ENCODE data around the gene TIMM21.

The TIMM21 gene

DNA sequence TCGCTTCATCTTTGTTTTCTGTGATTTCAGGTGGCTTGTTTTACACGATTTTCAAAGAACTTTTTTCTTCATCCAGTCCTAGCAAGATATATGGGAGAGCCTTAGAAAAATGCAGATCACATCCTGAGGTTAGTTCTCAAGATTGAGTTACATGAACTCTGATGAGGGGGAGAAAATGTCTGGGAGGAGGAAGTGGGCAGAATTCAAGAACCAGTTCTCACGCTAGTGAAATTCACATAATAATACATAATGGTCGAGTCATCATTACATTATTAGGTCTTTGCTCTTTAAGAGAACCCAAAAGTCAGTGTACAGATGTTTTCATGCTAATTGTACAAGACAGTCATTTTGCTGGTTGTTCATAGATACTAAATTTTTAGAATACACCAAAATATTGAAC lies 7.0 kb downstream of the TIMM21 start:
- no peak for TF ChIP-seq POLR2A (IDR thresholded peaks at IDR 0.05; ENCODE audit: low read depth, low read length)
- no peak for FAIRE-seq
- no peak for DNase-seq (ENCODE audit: insufficient read length, low spot score)

DNA sequence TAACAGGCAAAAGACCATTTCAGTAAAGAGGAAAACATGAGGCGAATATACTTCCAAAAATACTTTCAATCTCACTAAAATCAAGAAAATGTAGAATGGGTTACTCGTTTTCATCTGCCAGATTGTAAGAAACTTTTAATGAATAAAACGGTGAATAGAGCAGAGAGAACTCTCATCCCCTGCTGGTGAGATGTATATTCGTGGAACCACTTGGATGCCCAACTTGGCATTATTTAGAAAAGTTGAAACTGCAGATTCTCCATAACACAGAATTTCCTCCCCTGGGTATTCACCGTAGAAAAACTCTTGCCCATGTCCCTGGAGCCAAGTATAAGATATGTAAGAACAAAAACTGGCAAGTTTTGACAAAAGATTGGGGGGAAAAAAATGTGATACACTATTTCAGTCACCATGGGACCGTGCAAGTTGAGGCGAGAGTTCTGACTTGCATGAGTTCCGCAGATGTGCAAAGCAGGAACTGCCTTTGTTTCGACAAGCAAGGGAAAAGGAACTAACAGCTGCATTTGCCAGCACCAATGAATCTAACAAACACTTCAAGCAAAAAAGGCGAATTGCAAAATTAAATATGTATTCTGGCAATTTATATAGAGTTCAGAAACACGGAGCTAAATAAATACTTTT lies 14.8 kb downstream of the TIMM21 start:
- no peak for DNase-seq (ENCODE audit: insufficient read length, low spot score)
- no peak for FAIRE-seq
- no peak for TF ChIP-seq POLR2A (IDR thresholded peaks at IDR 0.05; ENCODE audit: low read depth, low read length)

DNA sequence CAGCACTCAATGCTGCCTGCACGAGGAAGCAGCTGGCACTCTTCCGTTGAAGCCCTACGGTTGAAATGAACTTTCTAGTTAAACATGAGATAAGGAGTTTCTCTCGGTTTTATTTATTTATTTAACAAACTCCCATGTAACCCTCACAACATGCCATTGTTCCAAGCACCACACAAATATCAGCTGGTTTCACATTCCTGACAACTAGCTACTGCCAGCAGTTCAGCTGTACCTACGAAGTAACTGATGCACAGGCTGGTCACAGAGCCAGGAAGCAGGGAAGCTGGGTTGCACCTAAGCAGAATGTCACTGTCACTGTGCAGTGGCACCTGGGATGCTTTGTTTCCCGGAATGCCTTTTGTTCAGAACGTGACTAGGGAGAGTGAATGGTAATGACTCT lies 18.1 kb downstream of the TIMM21 start:
- no peak for TF ChIP-seq POLR2A (IDR thresholded peaks at IDR 0.05; ENCODE audit: low read depth, low read length)
- DNase-seq (ENCODE audit: insufficient read length, low spot score), result no peak
- FAIRE-seq, result no peak

DNA sequence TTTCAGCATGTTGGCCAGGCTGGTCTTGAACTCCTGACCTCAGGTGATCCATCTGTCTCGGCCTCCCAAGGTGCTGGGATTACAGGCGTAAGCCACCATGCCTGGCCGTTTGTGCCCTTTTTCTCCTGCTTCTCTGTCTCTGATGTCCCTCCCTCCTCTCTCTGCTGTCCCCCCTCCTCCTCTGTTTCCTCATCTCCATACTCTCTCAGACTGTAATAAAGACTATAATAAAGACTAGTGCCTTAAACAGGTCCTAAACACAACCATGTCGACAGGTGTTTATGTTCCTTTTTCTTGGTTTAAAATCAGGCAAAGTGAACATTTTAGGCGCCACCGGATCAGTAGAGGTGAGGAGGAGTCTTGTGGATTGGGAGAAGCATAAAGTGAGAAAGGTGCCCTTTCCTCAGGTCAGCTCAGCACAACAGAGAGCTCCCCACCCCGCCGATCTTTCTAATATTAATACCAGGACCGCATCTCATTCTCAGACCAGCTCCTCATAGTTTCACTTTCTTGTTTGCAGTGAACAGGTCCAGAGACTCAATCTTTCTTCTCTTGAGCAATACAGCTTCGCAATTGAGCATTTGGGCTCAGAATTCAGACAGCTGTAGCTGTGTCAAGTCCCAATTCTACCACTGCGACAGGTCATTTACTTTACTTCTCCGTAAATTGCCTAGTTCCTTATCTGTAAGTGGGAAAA lies 23.7 kb downstream of the TIMM21 start:
- no peak for TF ChIP-seq POLR2A (IDR thresholded peaks at IDR 0.05; ENCODE audit: low read depth, low read length)
- FAIRE-seq, result no peak
- DNase-seq (ENCODE audit: insufficient read length, low spot score), result no peak

DNA sequence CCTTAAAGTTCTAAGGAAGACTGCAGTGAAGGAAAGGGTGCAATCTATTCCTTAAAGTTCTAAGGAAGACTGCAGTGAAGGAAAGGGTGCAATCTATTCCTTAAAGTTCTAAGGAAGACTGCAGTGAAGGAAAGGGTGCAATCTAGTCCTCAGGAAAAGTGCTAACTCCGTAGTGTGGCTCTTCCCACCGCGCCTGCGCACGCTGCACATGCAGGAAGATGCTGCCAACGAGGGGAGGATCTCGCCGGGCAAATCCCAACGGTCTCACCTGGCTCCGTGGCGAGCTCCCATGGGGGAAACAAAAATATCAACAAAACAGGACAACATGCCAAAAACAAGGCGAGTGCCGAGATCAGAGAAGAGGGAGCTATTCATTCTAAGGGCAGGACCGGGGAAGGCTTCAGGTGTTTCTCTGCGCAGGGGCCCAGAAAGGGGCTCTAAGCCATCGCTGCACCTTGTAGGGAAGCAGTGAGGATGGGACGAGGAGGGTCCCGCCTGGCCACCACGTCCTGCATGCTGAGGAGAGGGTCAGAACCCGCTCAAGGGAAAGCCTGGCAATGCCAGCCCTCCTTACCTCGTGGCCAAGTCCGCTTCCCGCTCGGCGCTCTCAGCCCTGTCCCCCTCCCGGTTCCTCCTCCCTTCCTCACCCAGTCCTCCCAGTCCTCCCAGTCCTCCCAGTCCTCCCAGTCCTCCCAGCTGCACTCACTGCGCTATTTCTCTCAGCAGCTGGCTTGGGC lies 24.5 kb downstream of the TIMM21 start:
- FAIRE-seq (no peak), DNase-seq (ENCODE audit: insufficient read length, low spot score) (no peak)
- no peak for TF ChIP-seq POLR2A (IDR thresholded peaks at IDR 0.05; ENCODE audit: low read depth, low read length)

DNA sequence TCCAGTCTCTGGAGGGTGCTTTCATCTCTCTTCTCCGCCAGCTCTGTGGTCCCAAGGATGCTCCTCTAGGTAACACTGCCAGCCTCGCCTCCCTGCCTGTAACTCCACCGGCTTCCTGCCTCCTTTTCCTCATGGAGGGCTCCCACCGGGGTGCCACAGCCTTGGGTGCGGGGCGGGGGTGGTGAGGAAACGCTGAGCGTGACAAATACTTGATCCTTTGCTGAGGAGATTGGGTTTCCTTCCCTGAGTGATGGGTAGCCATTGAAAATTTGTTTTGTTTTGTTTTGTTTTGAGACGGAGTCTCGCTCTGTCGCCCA lies 25.1 kb downstream of the TIMM21 start:
- TF ChIP-seq POLR2A (IDR thresholded peaks at IDR 0.05; ENCODE audit: low read depth, low read length), result no peak
- FAIRE-seq, result no peak
- no peak for DNase-seq (ENCODE audit: insufficient read length, low spot score)

DNA sequence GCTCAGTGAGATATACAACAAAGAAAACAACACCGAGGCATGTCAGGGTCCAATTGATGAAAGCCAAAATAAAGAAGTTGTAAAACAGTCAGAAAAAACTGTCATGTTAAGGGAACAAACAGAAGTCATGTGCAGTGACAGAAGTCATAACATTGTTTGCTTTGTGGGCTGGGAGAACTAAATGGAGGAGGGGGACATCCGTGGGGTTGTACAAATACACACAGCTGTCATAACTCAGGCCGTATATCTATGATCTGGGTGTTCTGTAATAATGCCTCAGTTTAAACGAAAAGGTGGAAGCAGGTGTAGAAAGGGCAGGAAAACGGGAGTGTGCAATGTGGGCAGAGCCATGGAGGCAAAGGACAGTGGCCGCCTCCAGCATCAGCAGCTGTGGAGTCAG lies 27.3 kb downstream of the TIMM21 start:
- FAIRE-seq (no peak), DNase-seq (ENCODE audit: insufficient read length, low spot score) (no peak)
- no peak for TF ChIP-seq POLR2A (IDR thresholded peaks at IDR 0.05; ENCODE audit: low read depth, low read length)

DNA sequence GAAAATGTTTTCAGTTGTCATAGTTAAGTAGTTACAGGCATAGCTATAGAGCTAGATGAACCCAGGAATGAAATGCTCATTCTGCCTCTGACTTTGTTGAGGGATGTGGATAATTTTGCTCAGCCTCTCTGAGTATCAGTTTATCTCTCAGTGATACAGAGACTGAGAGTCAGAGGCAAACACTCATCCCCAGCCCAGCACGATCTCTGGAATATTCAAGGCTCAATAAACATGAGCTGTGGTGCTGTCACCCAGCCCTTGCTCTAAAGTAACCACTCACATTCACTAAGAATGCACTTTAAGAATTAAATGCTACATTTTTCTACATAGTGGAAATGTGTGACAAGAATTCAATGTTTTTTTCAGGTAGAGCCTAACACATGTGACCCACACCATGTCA lies 30.6 kb downstream of the TIMM21 start:
- DNase-seq (ENCODE audit: insufficient read length, low spot score) (no peak), FAIRE-seq (no peak)
- no peak for TF ChIP-seq POLR2A (IDR thresholded peaks at IDR 0.05; ENCODE audit: low read depth, low read length)

DNA sequence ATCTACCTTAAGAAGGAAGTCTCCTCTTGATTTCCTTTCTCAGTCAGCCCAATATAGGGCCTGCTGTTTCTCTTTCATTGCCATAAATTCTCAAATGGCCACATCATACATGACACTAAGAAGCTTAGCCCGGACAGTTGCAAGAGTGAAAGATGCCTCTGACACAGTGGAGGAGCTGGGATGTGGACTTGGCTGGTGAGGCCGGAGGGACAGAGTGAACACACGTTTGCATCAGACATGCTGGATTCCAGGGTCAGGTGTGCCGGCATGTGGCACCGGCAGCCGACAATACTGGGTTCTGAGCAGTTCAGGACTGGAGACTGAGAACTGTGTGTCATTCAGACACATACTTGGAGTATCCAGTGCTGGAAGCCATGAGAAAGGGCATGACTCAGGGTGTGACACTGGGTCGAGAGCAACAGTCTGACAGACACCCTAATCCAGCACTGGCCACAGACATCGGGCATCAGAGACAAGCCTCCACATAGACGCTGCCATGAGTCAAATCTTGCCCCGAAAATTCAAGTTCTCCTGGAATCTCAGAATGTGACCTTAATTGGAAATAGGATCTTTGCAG lies 31.4 kb downstream of the TIMM21 start:
- FAIRE-seq (no peak), DNase-seq (ENCODE audit: insufficient read length, low spot score) (no peak)
- no peak for TF ChIP-seq POLR2A (IDR thresholded peaks at IDR 0.05; ENCODE audit: low read depth, low read length)

DNA sequence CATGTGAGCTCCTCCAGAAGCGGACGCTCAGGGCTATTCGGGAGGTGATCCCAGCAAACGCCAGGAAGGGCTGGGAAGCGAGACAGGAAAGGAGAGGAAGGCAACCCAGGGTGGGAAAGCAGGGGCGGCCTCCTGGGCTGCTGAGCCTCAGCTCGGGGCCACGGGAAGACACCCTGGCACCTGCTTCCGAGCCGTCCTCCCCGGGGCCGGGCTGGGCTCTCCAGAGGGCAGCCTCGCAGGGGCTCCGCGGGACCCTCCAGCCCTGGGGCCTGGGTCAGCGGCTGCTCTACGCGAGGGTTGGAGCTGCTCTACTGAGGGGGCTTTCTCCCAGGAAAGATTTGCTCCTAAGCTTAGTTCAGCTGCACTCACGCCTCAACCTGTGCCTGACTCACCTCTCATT lies 34.0 kb downstream of the TIMM21 start:
- DNase-seq (ENCODE audit: insufficient read length, low spot score), result no peak
- no peak for TF ChIP-seq POLR2A (IDR thresholded peaks at IDR 0.05; ENCODE audit: low read depth, low read length)
- FAIRE-seq, result no peak

DNA sequence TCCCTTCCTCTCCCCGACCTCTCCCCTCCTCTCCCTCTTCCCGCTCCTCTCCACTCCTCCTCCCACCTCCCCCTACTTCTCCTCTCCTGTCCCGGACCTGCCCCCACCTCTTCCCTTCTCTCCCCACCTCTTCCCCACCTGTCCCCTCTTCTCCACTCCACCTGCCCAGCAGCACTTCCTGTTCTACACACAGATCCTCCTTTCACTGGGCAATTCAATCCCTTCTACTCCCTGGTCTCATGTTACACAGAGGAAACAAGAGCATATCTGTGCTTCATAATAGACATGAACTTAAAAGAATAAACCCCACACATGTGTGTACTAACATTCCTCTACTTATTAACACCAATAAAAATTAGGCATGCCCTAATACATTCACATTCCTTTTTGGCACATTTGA lies 34.8 kb downstream of the TIMM21 start:
- no peak for DNase-seq (ENCODE audit: insufficient read length, low spot score)
- FAIRE-seq, result no peak
- no peak for TF ChIP-seq POLR2A (IDR thresholded peaks at IDR 0.05; ENCODE audit: low read depth, low read length)

DNA sequence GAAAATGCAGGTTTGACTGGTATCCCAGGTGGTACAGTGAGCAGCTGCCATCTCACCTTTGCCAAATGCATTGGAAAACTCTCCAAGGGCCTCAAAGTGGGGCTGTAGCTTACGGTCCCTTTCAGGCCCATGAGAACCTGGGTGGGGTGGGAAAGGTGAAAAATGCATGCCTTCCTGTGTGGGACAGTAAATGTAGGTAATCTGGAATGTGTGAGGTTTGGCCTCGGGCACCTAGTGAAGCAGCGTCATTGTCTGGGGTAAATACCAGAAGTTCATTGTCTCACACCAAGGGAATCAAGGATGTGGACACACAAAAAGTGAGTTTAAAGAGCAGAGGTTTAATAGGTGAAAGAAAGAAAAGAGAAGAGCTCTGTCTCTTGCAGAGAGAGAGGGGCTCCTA lies 36.6 kb downstream of the TIMM21 start:
- no peak for FAIRE-seq
- TF ChIP-seq POLR2A (IDR thresholded peaks at IDR 0.05; ENCODE audit: low read depth, low read length), result no peak

DNA sequence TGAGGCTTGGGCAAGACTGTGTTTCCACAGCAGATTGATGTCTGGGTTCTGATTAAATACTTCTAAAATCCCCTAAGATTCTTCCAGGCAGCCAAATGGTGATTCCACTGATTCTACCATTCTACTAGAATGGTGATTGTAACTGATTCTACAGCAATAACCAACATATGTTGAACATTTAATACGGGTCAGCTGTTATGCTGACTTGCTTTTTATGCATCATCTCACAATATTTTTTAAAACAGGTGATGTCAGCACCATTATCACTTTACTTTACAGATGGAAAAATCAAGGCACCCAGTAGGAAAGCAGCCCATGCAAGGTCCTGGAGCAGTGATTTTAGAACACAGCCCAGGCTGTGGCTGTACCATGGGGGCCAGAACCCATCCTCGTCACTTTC lies 37.5 kb downstream of the TIMM21 start:
- TF ChIP-seq POLR2A (IDR thresholded peaks at IDR 0.05; ENCODE audit: low read depth, low read length), result no peak
- no peak for FAIRE-seq
- no peak for DNase-seq (ENCODE audit: insufficient read length, low spot score)

More for the DNA sequence above, 36.6 kb downstream of the TIMM21 start:
- no peak for DNase-seq (ENCODE audit: insufficient read length, low spot score)

DNA sequence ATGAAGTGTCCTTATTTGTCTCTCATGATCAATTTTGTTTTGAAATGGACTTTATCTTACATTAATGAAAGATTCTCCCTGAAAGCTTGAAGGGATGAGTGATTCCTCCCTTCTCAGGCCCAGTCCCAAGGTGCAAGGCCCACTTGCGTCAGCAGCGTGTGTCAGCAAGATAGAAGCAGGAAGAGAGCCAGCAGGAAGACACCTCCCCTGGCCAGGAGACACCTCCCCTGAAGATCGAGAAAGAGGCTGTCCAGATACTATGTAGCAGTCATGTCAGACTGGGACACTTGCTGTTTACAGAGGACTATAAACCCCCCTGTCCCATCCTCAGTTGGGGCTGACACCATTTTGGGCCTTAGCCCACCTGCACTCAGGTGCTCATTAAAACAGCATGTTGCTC lies 38.3 kb downstream of the TIMM21 start:
- DNase-seq (ENCODE audit: insufficient read length, low spot score) (no peak), FAIRE-seq (no peak)
- TF ChIP-seq POLR2A (IDR thresholded peaks at IDR 0.05; ENCODE audit: low read depth, low read length), result no peak

DNA sequence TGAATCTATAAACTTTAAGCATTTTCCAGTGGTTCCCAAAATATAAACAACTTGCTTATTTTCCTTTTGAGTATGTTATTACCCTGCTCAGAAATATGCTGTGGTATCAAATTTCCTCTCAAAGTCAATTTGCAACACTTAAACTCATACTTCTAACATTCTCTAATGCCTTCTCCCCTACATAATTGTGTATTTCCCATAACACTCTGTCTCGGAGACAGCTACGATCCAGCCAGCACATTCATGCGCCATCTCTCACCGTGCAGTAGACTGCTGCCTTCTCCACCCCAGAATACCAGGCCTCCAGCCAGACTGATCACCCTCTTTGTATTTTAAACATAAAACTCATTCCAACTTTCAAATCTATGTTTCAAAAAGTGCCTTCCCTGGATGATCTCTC lies 41.8 kb downstream of the TIMM21 start:
- DNase-seq (ENCODE audit: insufficient read length, low spot score), result no peak
- no peak for FAIRE-seq

More for the DNA sequence above, 41.8 kb downstream of the TIMM21 start:
- TF ChIP-seq POLR2A (IDR thresholded peaks at IDR 0.05; ENCODE audit: low read depth, low read length), result no peak

All from H54 (cell line).